ENCODE data around the gene RAG2.

RAG2 gene

DNA sequence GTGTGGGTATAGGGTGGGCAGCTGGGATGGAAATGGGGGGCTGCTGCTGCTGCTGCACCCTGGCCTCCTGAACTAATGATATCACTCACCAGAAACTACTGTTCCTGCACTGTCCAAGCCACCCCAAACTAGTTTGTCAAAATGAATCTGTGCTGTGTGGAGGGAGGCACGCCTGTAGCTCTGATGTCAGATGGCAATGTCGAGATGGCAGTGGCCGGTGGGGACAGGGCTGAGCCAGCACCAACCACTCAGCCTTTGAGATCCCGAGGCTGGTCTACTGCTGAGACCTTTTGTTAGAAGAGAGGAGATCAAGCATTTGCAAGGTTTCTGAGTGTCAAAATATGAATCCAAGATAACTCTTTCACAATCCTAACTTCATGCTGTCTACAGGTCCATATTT lies 28.9 kb downstream of the RAG2 start:
- CTCF ChIA-PET = no interaction called here
- POLR2A ChIA-PET = no interaction called here
- no peak for TF ChIP-seq CTBP1 (IDR thresholded peaks at IDR 0.05; ENCODE audit: borderline replicate concordance)

DNA sequence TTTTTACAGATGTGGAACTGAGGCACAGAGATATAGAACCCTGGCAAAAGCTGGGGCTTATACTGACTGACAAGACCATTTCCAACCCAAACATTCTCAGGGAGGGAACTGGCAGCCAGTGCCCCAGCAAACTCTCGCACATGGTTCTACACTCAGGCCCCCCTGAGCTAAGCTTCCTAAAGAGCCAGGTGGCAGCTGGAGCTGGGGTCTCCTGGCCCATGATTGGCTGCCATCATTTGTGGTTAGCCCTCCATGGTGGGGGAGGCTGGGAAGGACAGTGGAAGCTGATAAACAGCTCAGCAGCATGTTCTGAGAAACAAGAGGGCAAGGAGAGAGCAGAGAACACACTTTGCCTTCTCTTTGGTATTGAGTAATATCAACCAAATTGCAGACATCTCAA lies 30.3 kb downstream of the RAG2 start, which contains the start of gene RAG1:
RAG1 (plus strand) TSS at position 314 of the 400 bp plus-strand sequence. CDS start 5,298 bp downstream, outside the sequence.
- TF ChIP-seq ZNF384 (IDR thresholded peaks at IDR 0.05) (no peak), SP1 (IDR thresholded peaks at IDR 0.05) (no peak), FOXM1 (IDR thresholded peaks at IDR 0.05; ENCODE audit: borderline replicate concordance) (no peak), TARDBP (IDR thresholded peaks at IDR 0.05) (no peak), FOXK2 (IDR thresholded peaks at IDR 0.05) (no peak), LEF1 (IDR thresholded peaks at IDR 0.05; ENCODE audit: borderline replicate concordance) (no peak), L3MBTL2 (conservative IDR thresholded peaks at IDR 0.05) (no peak), HDGF (IDR thresholded peaks at IDR 0.05; ENCODE audit: borderline replicate concordance) (no peak), BHLHE40 (IDR thresholded peaks at IDR 0.05; ENCODE audit: borderline replicate concordance) (no peak), NFRKB (IDR thresholded peaks at IDR 0.05) (no peak), ELF4 (IDR thresholded peaks at IDR 0.05) (no peak), SUZ12 (IDR thresholded peaks at IDR 0.05) (no peak)
- TF ChIP-seq, protein P1, sequence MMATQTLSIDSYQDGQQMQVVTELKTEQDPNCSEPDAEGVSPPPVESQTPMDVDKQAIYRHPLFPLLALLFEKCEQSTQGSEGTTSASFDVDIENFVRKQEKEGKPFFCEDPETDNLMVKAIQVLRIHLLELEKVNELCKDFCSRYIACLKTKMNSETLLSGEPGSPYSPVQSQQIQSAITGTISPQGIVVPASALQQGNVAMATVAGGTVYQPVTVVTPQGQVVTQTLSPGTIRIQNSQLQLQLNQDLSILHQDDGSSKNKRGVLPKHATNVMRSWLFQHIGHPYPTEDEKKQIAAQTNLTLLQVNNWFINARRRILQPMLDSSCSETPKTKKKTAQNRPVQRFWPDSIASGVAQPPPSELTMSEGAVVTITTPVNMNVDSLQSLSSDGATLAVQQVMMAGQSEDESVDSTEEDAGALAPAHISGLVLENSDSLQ (IDR thresholded peaks at IDR 0.05) = no peak
- POLR2A ChIA-PET = no interaction called here
- CTCF ChIA-PET = interaction anchor here (4.9 kb wide), 1 partner anchor 180 kb away, joined by 64 read pairs; no protein-coding TSS in a partner anchor

More for the DNA sequence above, 28.9 kb downstream of the RAG2 start:
- no peak for DNase-seq (ENCODE audit: extremely low spot score)

DNA sequence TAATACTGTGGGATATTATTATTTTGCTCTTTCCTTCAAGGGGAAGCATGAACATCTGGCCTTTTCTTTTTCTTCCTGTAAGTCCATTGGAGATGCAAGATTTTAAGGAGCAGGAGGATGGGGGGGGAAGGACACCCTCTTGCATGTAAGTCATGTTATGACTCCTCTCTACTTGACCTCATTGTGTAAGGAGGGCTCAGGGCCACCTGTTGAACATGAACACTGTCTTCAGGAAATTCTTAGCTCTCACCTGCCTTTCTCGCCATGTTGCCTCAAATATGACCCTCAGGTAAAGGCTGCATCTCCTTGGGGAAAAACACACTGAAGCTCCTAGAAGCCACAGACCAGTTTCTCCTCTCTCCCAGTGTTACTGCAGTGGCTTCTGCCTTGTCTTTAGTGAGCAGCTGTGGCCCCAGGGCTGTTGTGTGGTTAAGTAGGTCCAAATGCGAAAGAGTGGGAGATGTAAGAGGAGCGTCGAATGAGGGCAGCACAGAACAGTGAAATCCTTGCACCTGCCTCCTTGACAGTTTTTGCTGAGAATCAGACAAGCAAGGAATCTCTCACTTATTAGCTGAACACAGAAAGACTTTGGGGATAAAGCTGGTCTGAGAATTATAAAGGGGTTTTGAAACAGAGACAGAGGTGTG lies 31.5 kb downstream of the RAG2 start:
- no peak for DNase-seq (ENCODE audit: extremely low spot score)
- CTCF ChIA-PET = interaction anchor here (0.7 to 4.9 kb wide), 2 partner anchors 9 to 181 kb away, joined by 3 to 64 read pairs; no protein-coding TSS in a partner anchor
- TF ChIP-seq FOXM1 (IDR thresholded peaks at IDR 0.05; ENCODE audit: borderline replicate concordance) = no peak
- no peak for TF ChIP-seq CTBP1 (IDR thresholded peaks at IDR 0.05; ENCODE audit: borderline replicate concordance)
- no peak for TF ChIP-seq NFRKB (IDR thresholded peaks at IDR 0.05)
- no peak for TF ChIP-seq BHLHE40 (IDR thresholded peaks at IDR 0.05; ENCODE audit: borderline replicate concordance)
- no peak for TF ChIP-seq TARDBP (IDR thresholded peaks at IDR 0.05)
- no peak for TF ChIP-seq LEF1 (IDR thresholded peaks at IDR 0.05; ENCODE audit: borderline replicate concordance)
- no peak for TF ChIP-seq ZNF384 (IDR thresholded peaks at IDR 0.05)
- TF ChIP-seq L3MBTL2 (conservative IDR thresholded peaks at IDR 0.05) = no peak
- TF ChIP-seq, protein P1 (IDR thresholded peaks at IDR 0.05) = no peak
- no peak for TF ChIP-seq HDGF (IDR thresholded peaks at IDR 0.05; ENCODE audit: borderline replicate concordance)
- TF ChIP-seq ELF4 (IDR thresholded peaks at IDR 0.05) = no peak
- no peak for TF ChIP-seq SP1 (IDR thresholded peaks at IDR 0.05)
- no peak for TF ChIP-seq ARNT (IDR thresholded peaks at IDR 0.05)
- TF ChIP-seq FOXK2 (IDR thresholded peaks at IDR 0.05) = no peak
- TF ChIP-seq FOXA1 (IDR thresholded peaks at IDR 0.05) = no peak
- no peak for TF ChIP-seq SUZ12 (IDR thresholded peaks at IDR 0.05)
- POLR2A ChIA-PET = no interaction called here

More for the DNA sequence above, 30.3 kb downstream of the RAG2 start, which contains the start of gene RAG1:
- DNase-seq (ENCODE audit: extremely low spot score) = no peak

DNA sequence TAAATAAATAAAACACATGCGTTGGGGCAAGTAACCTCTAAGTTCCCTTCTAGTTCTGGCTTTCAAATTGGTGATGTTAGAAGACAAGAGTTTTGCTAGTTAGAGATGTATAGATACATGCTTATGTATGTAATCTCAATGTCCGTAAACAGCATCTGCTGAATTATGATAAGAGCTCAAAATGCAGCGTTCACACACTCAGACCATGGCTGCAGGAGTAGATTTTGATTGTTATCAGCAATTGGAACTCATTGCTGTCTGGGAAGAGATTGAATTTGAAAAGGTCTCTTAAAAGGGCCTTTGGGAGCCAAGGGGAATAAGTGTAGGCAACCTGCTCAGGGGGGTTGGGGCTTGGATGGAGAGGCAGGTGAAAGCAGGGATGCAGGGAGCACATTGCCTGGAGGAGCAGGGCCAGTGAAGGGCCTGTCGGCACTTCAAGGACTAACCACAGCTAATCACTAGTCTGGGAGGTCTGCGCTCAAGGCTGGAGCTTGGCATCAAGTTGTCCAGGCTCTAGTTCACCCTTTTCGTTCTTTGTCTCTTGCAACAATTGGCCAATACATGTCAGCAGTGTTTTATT lies 32.9 kb downstream of the RAG2 start:
- ChIA-PET POLR2A (no interaction called here), CTCF (interaction anchor here (0.8 to 4.9 kb wide), 18 partner anchors 8 to 186 kb away, joined by 3 to 64 read pairs (median 6); no protein-coding TSS in a partner anchor)
- TF ChIP-seq ARNT (IDR thresholded peaks at IDR 0.05) (no peak), ELF4 (IDR thresholded peaks at IDR 0.05) (no peak), SUZ12 (IDR thresholded peaks at IDR 0.05) (no peak), BHLHE40 (IDR thresholded peaks at IDR 0.05; ENCODE audit: borderline replicate concordance) (no peak), FOXA1 (IDR thresholded peaks at IDR 0.05) (no peak), CTBP1 (IDR thresholded peaks at IDR 0.05; ENCODE audit: borderline replicate concordance) (no peak)
- DNase-seq (ENCODE audit: extremely low spot score) = no peak

DNA sequence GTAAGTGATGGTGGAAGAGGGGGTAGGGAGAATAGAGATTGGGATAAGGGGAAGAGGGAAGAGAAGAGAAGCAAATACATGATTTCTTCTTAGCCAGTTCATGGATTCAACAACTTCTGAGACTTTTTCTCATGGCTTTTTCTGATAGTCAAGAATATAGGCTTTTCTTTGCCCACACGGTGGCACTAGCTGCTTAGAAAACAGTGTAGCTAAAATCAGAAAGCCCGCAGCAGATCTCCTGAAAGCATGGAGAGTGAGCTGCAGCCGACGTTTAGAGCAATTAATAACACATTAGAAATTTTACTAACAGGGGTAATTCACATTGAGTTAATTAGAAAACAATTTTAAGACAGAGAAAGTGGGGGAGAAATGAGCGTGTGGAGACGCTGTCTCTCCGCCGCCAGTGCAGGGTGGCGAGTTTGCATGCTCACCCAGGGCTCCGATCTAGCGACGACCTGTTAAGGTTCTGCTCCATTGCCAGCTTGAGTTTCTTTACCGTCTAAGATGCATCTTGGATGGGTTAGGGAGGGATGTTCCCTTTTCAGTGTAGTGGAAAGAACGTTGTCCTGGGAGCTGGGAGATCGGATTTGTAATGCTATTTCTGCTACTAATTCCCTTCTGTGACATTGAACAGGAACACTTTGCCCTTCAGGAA lies 33.5 kb downstream of the RAG2 start:
- CTCF ChIA-PET = interaction anchor here (0.8 to 4.9 kb wide), 21 partner anchors 9 to 187 kb away, joined by 3 to 64 read pairs (median 5); no protein-coding TSS in a partner anchor
- POLR2A ChIA-PET = no interaction called here
- TF ChIP-seq FOXK2 (IDR thresholded peaks at IDR 0.05) (no peak), CTBP1 (IDR thresholded peaks at IDR 0.05; ENCODE audit: borderline replicate concordance) (no peak), BHLHE40 (IDR thresholded peaks at IDR 0.05; ENCODE audit: borderline replicate concordance) (no peak), SP1 (IDR thresholded peaks at IDR 0.05) (no peak), ELF4 (IDR thresholded peaks at IDR 0.05) (no peak)
- TF ChIP-seq, protein P1 (IDR thresholded peaks at IDR 0.05) = no peak
- peak; percentile 50 for DNase-seq (ENCODE audit: extremely low spot score)

Measured in HEK293T (cell line).